PC-9 (cell line): ENCODE results near the gene STEAP1B. TPM values are rescaled to one million over a fixed set of nuclear protein-coding genes. Genes with fewer than 3 reads are reported as not detected.

Source experiments
- BruUV-seq: library from RNA; stranded (reverse); fragments of 400-500 nt; replicated peaks from 2 replicates; lab custom pipeline; 2021; lab: Mats Ljungman, UMichigan
- CTCF ChIA-PET: fragments of 300-600 bp; sonication (Branson Sonifier 250); formaldehyde crosslinking; loops from one replicate; lab custom pipeline; 2022; ENCODE audit warnings: antibody characterized with exemption; lab: Charles Lee
- POLR2A ChIA-PET: fragments of 300-600 bp; sonication (Branson Sonifier 250); formaldehyde crosslinking; loops from one replicate; lab custom pipeline; 2022; ENCODE audit warnings: antibody characterized with exemption; ENCODE audit not compliant: unreplicated experiment; lab: Charles Lee
- DNase-seq, 2 experiments: peaks; one replicate each; pipeline versions ENCODE4 v3.0.0 to v3.0.0-alpha.2; 2015 to 2022; ENCODE audit warnings: mixed read lengths in 1 of 2
- H2AFZ ChIP-seq: fragments of 200-600 bp; sonication (generic); 2 replicates; pipeline ENCODE4 v1.8.1; 2017; ENCODE audit warnings: antibody characterized with exemption
- H3F3A ChIP-seq: fragments of 200-600 bp; sonication (generic); 2 replicates; pipeline ENCODE4 v1.8.1; 2017; ENCODE audit warnings: antibody characterized with exemption, mild to moderate bottlenecking, low read depth; ENCODE audit not compliant: insufficient read depth
- H3K27ac ChIP-seq: fragments of 200-600 bp; sonication (generic); 2 replicates; pipeline ENCODE4 v1.6.1; 2016; ENCODE audit warnings: mixed run types
- H3K27me3 ChIP-seq: fragments of 200-600 bp; sonication (generic); 2 replicates; pipeline ENCODE4 v1.6.1; 2016; ENCODE audit warnings: low read depth, mixed run types; ENCODE audit not compliant: insufficient read depth
- H3K36me3 ChIP-seq: fragments of 200-600 bp; sonication (generic); 2 replicates; pipeline ENCODE4 v1.6.1; 2016; ENCODE audit warnings: low read depth, mixed run types
- H3K4me1 ChIP-seq: fragments of 200-600 bp; sonication (generic); replicated peaks from 2 replicates; pipeline ENCODE4 v1.6.1; 2016; ENCODE audit warnings: mixed run types; ENCODE audit not compliant: insufficient read depth
- H3K4me2 ChIP-seq: fragments of 200-600 bp; sonication (generic); 2 replicates; pipeline ENCODE4 v1.6.1; 2017; ENCODE audit warnings: mixed run types
- H3K4me3 ChIP-seq: fragments of 200-600 bp; sonication (generic); 2 replicates; pipeline ENCODE4 v1.6.1; 2016; ENCODE audit warnings: mixed run types
- H3K79me2 ChIP-seq: fragments of 200-600 bp; sonication (generic); 2 replicates; pipeline ENCODE4 v1.6.1; 2017; ENCODE audit warnings: low read depth, mixed run types
- H3K9me2 ChIP-seq: fragments of 200-600 bp; sonication (generic); 2 replicates; pipeline ENCODE4 v1.8.1; 2017; ENCODE audit warnings: mild to moderate bottlenecking; ENCODE audit not compliant: insufficient read depth
- H3K9me3 ChIP-seq: fragments of 200-600 bp; sonication (generic); 2 replicates; pipeline ENCODE4 v1.8.1; 2016; ENCODE audit warnings: low read depth; ENCODE audit not compliant: insufficient read depth
- H4K20me1 ChIP-seq: fragments of 200-600 bp; sonication (generic); 2 replicates; pipeline ENCODE4 v1.8.1; 2017; ENCODE audit not compliant: insufficient read depth
- EZH2 ChIP-seq: fragments of 200-600 bp; sonication (generic); IDR thresholded peaks from 2 replicates; pipeline ENCODE4 v1.8.0; 2017; ENCODE audit warnings: antibody characterized with exemption, low read depth
- intact Hi-C: fragments of 100-400 bp; cut with micrococcal nuclease; formaldehyde crosslinking; loops from one replicate; pipeline ENCODE4 v1.10.0; 2022; ENCODE audit not compliant: unreplicated experiment
- total RNA-seq: library from RNA; stranded (reverse); gene quantifications from 2 replicates; pipeline ENCODE4 v1.2.3, GENCODE V29; 2021
- TF ChIP-seq, protein P1 (sequence below): fragments of 200-600 bp; sonication (generic); conservative IDR thresholded peaks from 2 replicates; pipeline ENCODE4 v1.6.1; 2017; ENCODE audit warnings: mixed run types, antibody characterized with exemption, mild to moderate bottlenecking, moderate library complexity

STEAP1B gene
- total RNA-seq, 1 experiment from 2014 or later, result 0.35 TPM

- Histone ChIP-seq H3K27me3 (no peaks in the 10 kb centered on the region), H3K4me3 (no peak overlapping the region), H3K4me1 (peaks cover 14% of the 10 kb centered on the region), H3K4me2 (no peak overlapping the region), H4K20me1 (no peaks in the 10 kb centered on the region), H3K9me3 (no peaks in the 10 kb centered on the region), H3K27ac (no peak overlapping the region), H2AFZ (no peak overlapping the region), H3K79me2 (no peaks in the 10 kb centered on the region), H3K36me3 (no peaks in the 10 kb centered on the region), H3K9me2 (no peaks in the 10 kb centered on the region), H3F3A (peaks cover 11% of the 10 kb centered on the region)
- DNase-seq, result no peak
- BruUV-seq, result no TSS peak
- ChIA-PET CTCF (no interaction called here), POLR2A (no interaction called here)
- intact Hi-C loops, result no loop called here
- TF ChIP-seq, protein P1, sequence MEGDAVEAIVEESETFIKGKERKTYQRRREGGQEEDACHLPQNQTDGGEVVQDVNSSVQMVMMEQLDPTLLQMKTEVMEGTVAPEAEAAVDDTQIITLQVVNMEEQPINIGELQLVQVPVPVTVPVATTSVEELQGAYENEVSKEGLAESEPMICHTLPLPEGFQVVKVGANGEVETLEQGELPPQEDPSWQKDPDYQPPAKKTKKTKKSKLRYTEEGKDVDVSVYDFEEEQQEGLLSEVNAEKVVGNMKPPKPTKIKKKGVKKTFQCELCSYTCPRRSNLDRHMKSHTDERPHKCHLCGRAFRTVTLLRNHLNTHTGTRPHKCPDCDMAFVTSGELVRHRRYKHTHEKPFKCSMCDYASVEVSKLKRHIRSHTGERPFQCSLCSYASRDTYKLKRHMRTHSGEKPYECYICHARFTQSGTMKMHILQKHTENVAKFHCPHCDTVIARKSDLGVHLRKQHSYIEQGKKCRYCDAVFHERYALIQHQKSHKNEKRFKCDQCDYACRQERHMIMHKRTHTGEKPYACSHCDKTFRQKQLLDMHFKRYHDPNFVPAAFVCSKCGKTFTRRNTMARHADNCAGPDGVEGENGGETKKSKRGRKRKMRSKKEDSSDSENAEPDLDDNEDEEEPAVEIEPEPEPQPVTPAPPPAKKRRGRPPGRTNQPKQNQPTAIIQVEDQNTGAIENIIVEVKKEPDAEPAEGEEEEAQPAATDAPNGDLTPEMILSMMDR, result no peak
- no peak for TF ChIP-seq EZH2
Measured at GRCh38 chr7:22447762-22448161, 52.2 kb downstream of the STEAP1B start.

DNA sequence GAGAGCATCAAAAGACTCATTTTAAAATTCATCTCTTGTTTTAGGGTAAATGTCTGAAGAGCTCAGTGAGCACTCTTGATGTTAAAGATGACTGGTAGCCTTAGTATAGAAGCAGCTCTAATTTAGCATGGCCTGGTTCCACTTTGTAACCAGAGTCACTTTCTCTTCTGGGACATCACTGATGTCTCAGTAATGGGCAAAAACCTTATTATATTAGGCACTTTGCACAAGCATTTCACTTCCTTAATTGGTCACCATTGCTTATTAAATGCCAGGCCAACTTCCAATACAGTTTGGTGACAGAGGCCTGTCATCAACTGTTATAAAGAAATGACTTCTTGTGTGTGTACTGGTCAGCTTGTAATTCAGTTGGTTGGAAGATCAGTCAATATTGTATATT lies 53.0 kb downstream of the STEAP1B start:
- Histone ChIP-seq H3F3A (peaks cover 11% of the 10 kb centered on the region), H3K4me3 (no peak overlapping the region), H3K27me3 (no peaks in the 10 kb centered on the region), H2AFZ (no peak overlapping the region), H4K20me1 (no peaks in the 10 kb centered on the region), H3K4me1 (peaks cover 20% of the 10 kb centered on the region), H3K9me3 (no peaks in the 10 kb centered on the region), H3K36me3 (no peaks in the 10 kb centered on the region), H3K79me2 (no peaks in the 10 kb centered on the region), H3K4me2 (no peak overlapping the region), H3K27ac (no peak overlapping the region), H3K9me2 (no peaks in the 10 kb centered on the region)
- intact Hi-C loops, result no loop called here
- no TSS peak for BruUV-seq
- no peak for TF ChIP-seq EZH2
- TF ChIP-seq, protein P1, result no peak
- DNase-seq, result no peak
- ChIA-PET CTCF (no interaction called here), POLR2A (no interaction called here)

- Histone ChIP-seq H3K4me1 (peaks cover 20% of the 10 kb centered on the region), H3F3A (peaks cover 11% of the 10 kb centered on the region), H2AFZ (no peak overlapping the region), H4K20me1 (no peaks in the 10 kb centered on the region), H3K36me3 (no peaks in the 10 kb centered on the region), H3K79me2 (no peaks in the 10 kb centered on the region), H3K27ac (no peak overlapping the region), H3K9me3 (no peaks in the 10 kb centered on the region), H3K9me2 (no peaks in the 10 kb centered on the region), H3K4me3 (no peak overlapping the region), H3K27me3 (no peaks in the 10 kb centered on the region), H3K4me2 (no peak overlapping the region)
- no TSS peak for BruUV-seq
- intact Hi-C loops, result no loop called here
- CTCF ChIA-PET, result interaction anchor here (0.6 kb wide), 1 partner anchor 78 kb away, joined by 5 read pairs; no protein-coding TSS in a partner anchor
- TF ChIP-seq EZH2, result no peak
- TF ChIP-seq, protein P1, result no peak
- DNase-seq, result no peak
- POLR2A ChIA-PET, result no interaction called here
Measured at GRCh38 chr7:22445853-22446252, 54.1 kb downstream of the STEAP1B start.
